H9 (cell line): Measurements from ENCODE around the gene PIGL. TPM values are rescaled to one million over a fixed set of nuclear protein-coding genes. Genes with fewer than 3 reads are reported as not detected.

Source experiments
- DNase-seq: peaks from one replicate; pipeline ENCODE4 v3.0.0-alpha.2; 2017
- H2AFZ ChIP-seq: one replicate; pipeline ENCODE4 v1.6.1; 2013; ENCODE audit warnings: mild to moderate bottlenecking, low read length, control low read depth, moderate library complexity
- H2AK5ac ChIP-seq: 2 replicates; pipeline ENCODE4 v1.6.1; 2013; ENCODE audit warnings: low read length, control low read depth, mixed read lengths; ENCODE audit not compliant: insufficient read length
- H2BK120ac ChIP-seq: one replicate; pipeline ENCODE4 v1.6.1; 2013; ENCODE audit warnings: low read depth, mild to moderate bottlenecking, low read length, control low read depth, inconsistent platforms; ENCODE audit not compliant: poor library complexity, severe bottlenecking
- H2BK12ac ChIP-seq: 2 replicates; pipeline ENCODE4 v1.6.1; 2013; ENCODE audit warnings: low read length, control low read depth, mixed read lengths, low read depth; ENCODE audit not compliant: insufficient read length
- H2BK15ac ChIP-seq: 2 replicates; pipeline ENCODE4 v1.6.1; 2013; ENCODE audit warnings: low read depth, low read length, control low read depth
- H2BK20ac ChIP-seq: one replicate; pipeline ENCODE4 v1.6.1; 2013; ENCODE audit warnings: low read depth, mild to moderate bottlenecking, low read length, control low read depth, inconsistent platforms; ENCODE audit not compliant: poor library complexity, severe bottlenecking
- H2BK5ac ChIP-seq: 2 replicates; pipeline ENCODE4 v1.6.1; 2013; ENCODE audit warnings: low read length, control low read depth, mixed read lengths; ENCODE audit not compliant: insufficient read length
- H3K14ac ChIP-seq: 2 replicates; pipeline ENCODE4 v1.6.1; 2013; ENCODE audit warnings: low read length, control low read depth; ENCODE audit not compliant: insufficient read depth
- H3K18ac ChIP-seq: 2 replicates; pipeline ENCODE4 v1.6.1; 2013; ENCODE audit warnings: low read depth, mild to moderate bottlenecking, mixed read lengths, low read length, control low read depth; ENCODE audit not compliant: insufficient read length
- H3K23ac ChIP-seq: 2 replicates; pipeline ENCODE4 v1.6.1; 2013; ENCODE audit warnings: low read length, control low read depth, mixed read lengths, low read depth; ENCODE audit not compliant: insufficient read length
- H3K23me2 ChIP-seq: 2 replicates; pipeline ENCODE4 v1.6.1; 2013; ENCODE audit warnings: low read depth, mild to moderate bottlenecking, mixed read lengths, low read length, control low read depth; ENCODE audit not compliant: insufficient read length, poor library complexity, severe bottlenecking
- H3K27ac ChIP-seq: 2 replicates; pipeline ENCODE4 v1.5.1; 2013; ENCODE audit warnings: low read length, control low read depth, mixed read lengths, low read depth; ENCODE audit not compliant: insufficient read length
- H3K27me3 ChIP-seq: 2 replicates; pipeline ENCODE4 v1.6.1; 2013; ENCODE audit warnings: low read length, control low read depth, inconsistent platforms; ENCODE audit not compliant: insufficient read depth
- H3K4ac ChIP-seq: 2 replicates; pipeline ENCODE4 v1.6.1; 2013; ENCODE audit warnings: low read depth, mild to moderate bottlenecking, control low read depth, inconsistent platforms, low read length, moderate library complexity
- H3K4me1 ChIP-seq: 2 replicates; pipeline ENCODE4 v1.6.1; 2013; ENCODE audit warnings: low read length, control low read depth, inconsistent platforms; ENCODE audit not compliant: insufficient read depth
- H3K4me2 ChIP-seq: 2 replicates; pipeline ENCODE4 v1.6.1; 2013; ENCODE audit warnings: low read length, control low read depth, mixed read lengths; ENCODE audit not compliant: insufficient read length, insufficient read depth
- H3K56ac ChIP-seq: 2 replicates; pipeline ENCODE4 v1.6.1; 2013; ENCODE audit warnings: low read depth, mild to moderate bottlenecking, mixed read lengths, low read length, control low read depth; ENCODE audit not compliant: insufficient read length
- H3K79me1 ChIP-seq: 2 replicates; pipeline ENCODE4 v1.6.1; 2013; ENCODE audit warnings: low read depth, mild to moderate bottlenecking, moderate library complexity, low read length, control low read depth, inconsistent platforms; ENCODE audit not compliant: insufficient read depth, poor library complexity, severe bottlenecking
- H3K79me2 ChIP-seq: 2 replicates; pipeline ENCODE4 v1.6.1; 2013; ENCODE audit warnings: low read length, control low read depth, inconsistent platforms; ENCODE audit not compliant: insufficient read depth
- H3K9ac ChIP-seq: 2 replicates; pipeline ENCODE4 v1.6.1; 2013; ENCODE audit warnings: low read length, control low read depth, mixed read lengths; ENCODE audit not compliant: insufficient read length; ENCODE audit errors: extremely low read depth
- H3K9me3 ChIP-seq: one replicate; pipeline ENCODE4 v1.6.1; 2013; ENCODE audit warnings: low read depth, low read length, inconsistent platforms; ENCODE audit not compliant: control insufficient read depth
- H3T11ph ChIP-seq: one replicate; pipeline ENCODE4 v1.6.1; 2013; ENCODE audit warnings: mild to moderate bottlenecking, low read length, control low read depth, inconsistent platforms
- H4K20me1 ChIP-seq: one replicate; pipeline ENCODE4 v1.6.1; 2013; ENCODE audit not compliant: control insufficient read depth, insufficient read length, insufficient read depth
- H4K5ac ChIP-seq: 2 replicates; pipeline ENCODE4 v1.6.1; 2013; ENCODE audit warnings: low read depth, mild to moderate bottlenecking, mixed read lengths, low read length, control low read depth; ENCODE audit not compliant: insufficient read length
- H4K8ac ChIP-seq: replicated peaks from 2 replicates; pipeline ENCODE4 v1.6.1; 2013; ENCODE audit warnings: low read length, control low read depth, mixed read lengths, low read depth; ENCODE audit not compliant: insufficient read length
- H4K91ac ChIP-seq: 2 replicates; pipeline ENCODE4 v1.6.1; 2013; ENCODE audit warnings: low read depth, mild to moderate bottlenecking, moderate library complexity, mixed read lengths, low read length, control low read depth; ENCODE audit not compliant: insufficient read length
- H3K27ac Mint-ChIP-seq, 3 experiments: 2 replicates in 2 of 3; 3 replicates in 1 of 3; pipeline ENCODE4 v1.8.0; 2020 to 2021; ENCODE audit warnings: mixed read lengths in 3 of 3, mild to moderate bottlenecking in 1 of 3, moderate library complexity in 1 of 3
- H3K27me3 Mint-ChIP-seq: 2 replicates; pipeline ENCODE4 v1.8.0; 2021; ENCODE audit warnings: low read depth, mild to moderate bottlenecking, moderate library complexity, mixed read lengths
- H3K36me3 Mint-ChIP-seq, 3 experiments: 2 replicates in 2 of 3; 3 replicates in 1 of 3; pipeline ENCODE4 v1.8.0; 2020 to 2021; ENCODE audit warnings: low read depth in 3 of 3, mixed read lengths in 3 of 3; ENCODE audit not compliant: insufficient read depth in 1 of 3
- H3K4me1 Mint-ChIP-seq, 2 experiments: 2 replicates each; pipeline ENCODE4 v1.8.0; 2020; ENCODE audit warnings: mixed read lengths in 2 of 2
- H3K4me3 Mint-ChIP-seq, 2 experiments: 2 replicates in 1 of 2; 3 replicates in 1 of 2; pipeline ENCODE4 v1.8.0; 2020 to 2021; ENCODE audit warnings: mild to moderate bottlenecking in 2 of 2, mixed read lengths in 2 of 2, moderate library complexity in 1 of 2
- H3K9me3 Mint-ChIP-seq, 2 experiments: 2 replicates in 1 of 2; 3 replicates in 1 of 2; pipeline ENCODE4 v1.8.0; 2020; ENCODE audit warnings: mild to moderate bottlenecking in 2 of 2, mixed read lengths in 2 of 2, moderate library complexity in 1 of 2
- CTCF ChIP-seq: fragments of 200-600 bp; sonication (generic); conservative IDR thresholded peaks from 3 replicates; pipeline ENCODE4 v1.8.0; 2021; ENCODE audit warnings: antibody characterized with exemption, mild to moderate bottlenecking
- WGBS: extraction: QIAGEN DNeasy Blood & Tissue Kit; methylation state at CpG from one replicate; pipeline ENCODE4 v1.1.7; 2013; ENCODE audit warnings: missing lambda C conversion rate, low lambda C conversion rate, mixed read lengths; ENCODE audit not compliant: insufficient read length; ENCODE audit errors: extremely low coverage; 5-methylcytosine and 5-hydroxymethylcytosine counted together
- total RNA-seq: library from RNA; stranded (reverse); gene quantifications from 2 replicates; pipeline ENCODE4 v1.2.1, GENCODE V29; 2021

Gene PIGL
- total RNA-seq, 1 experiment from 2014 or later = 21.6 TPM

- Histone ChIP-seq H3K27ac (no peak overlapping the region), H3K27me3 (no peaks in the 10 kb centered on the region), H3K4me1 (no peaks in the 10 kb centered on the region), H3K23me2 (no peaks in the 10 kb centered on the region), H4K8ac (no peak overlapping the region), H2AFZ (no peak overlapping the region), H3K18ac (no peak overlapping the region), H3K4me2 (no peak overlapping the region), H3K9me3 (no peaks in the 10 kb centered on the region), H3K79me2 (no peaks in the 10 kb centered on the region), H2BK120ac (no peak overlapping the region), H2AK5ac (no peak overlapping the region), H2BK12ac (no peak overlapping the region), H2BK20ac (no peak overlapping the region), H3K9ac (no peak overlapping the region), H3K79me1 (no peaks in the 10 kb centered on the region), H3K56ac (no peak overlapping the region), H3K23ac (no peak overlapping the region), H3K14ac (no peak overlapping the region), H4K91ac (no peak overlapping the region), H4K20me1 (no peaks in the 10 kb centered on the region), H2BK15ac (no peak overlapping the region), H3T11ph (no peak overlapping the region), H2BK5ac (no peak overlapping the region), H4K5ac (no peak overlapping the region), H3K4ac (no peak overlapping the region)
- no peaks in the 10 kb centered on the region for H3K36me3 Mint-ChIP-seq
- no peak for TF ChIP-seq CTCF
- DNase-seq = no peak
- no peaks in the 10 kb centered on the region for H3K9me3 Mint-ChIP-seq
- WGBS = no CpG with 5 or more reads among the region's 5 CpGs
- H3K27ac Mint-ChIP-seq = no peak overlapping the region
- H3K4me3 Mint-ChIP-seq = no peak overlapping the region
- H3K27me3 Mint-ChIP-seq = no peaks in the 10 kb centered on the region; the same call in 1 of the 2 replicates
- no peaks in the 10 kb centered on the region for H3K4me1 Mint-ChIP-seq
Observed at GRCh38 chr17:16371742-16372141, 154.7 kb downstream of the PIGL start.
